HG03039 (cell line): ENCODE data around the gene RLN1.
"Not testable (repeated sequence)": the region's sequence is repeated elsewhere in the genome, so short reads cannot be mapped to it uniquely, and the experiment has no call there.

ENCODE experiments used
- ATAC-seq: cut with Tn5 transposase; IDR thresholded peaks from one replicate; pipeline ENCODE4 v1.9.1; 2021; ENCODE audit warnings: mild to moderate bottlenecking, moderate library complexity; ENCODE audit not compliant: unreplicated experiment

Gene RLN1

GRCh38 chr9:5326187-5326586 lies 13.5 kb downstream of the RLN1 start:
- ATAC-seq = no peak

- ATAC-seq = not testable (repeated sequence)
These were observed 18.1 kb downstream of the RLN1 start for GRCh38 chr9:5321601-5322000.

GRCh38 chr9:5321058-5321457 lies 18.6 kb downstream of the RLN1 start:
- ATAC-seq = no peak

- not testable (repeated sequence) for ATAC-seq
These were observed 23.3 kb downstream of the RLN1 start for GRCh38 chr9:5316406-5316805.

- ATAC-seq = no peak
These were observed 24.3 kb downstream of the RLN1 start for GRCh38 chr9:5315187-5315923.

GRCh38 chr9:5310851-5311250 lies 28.8 kb downstream of the RLN1 start:
- no peak for ATAC-seq

GRCh38 chr9:5305741-5306140 lies 33.9 kb downstream of the RLN1 start:
- ATAC-seq = no peak

GRCh38 chr9:5303840-5304795 lies 35.6 kb downstream of the RLN1 start, which contains the start of gene RLN2:
Gene RLN2, minus strand, starts transcription at chr9:5304716. Its CDS starts 136 bp downstream, at chr9:5304580.
- ATAC-seq = peak; percentile 99

- ATAC-seq = no peak
These were observed 38.1 kb downstream of the RLN1 start for GRCh38 chr9:5301544-5301943.

- no peak for ATAC-seq
These were observed 47.5 kb downstream of the RLN1 start for GRCh38 chr9:5292141-5292540.

- no peak for ATAC-seq
These were observed 51.1 kb downstream of the RLN1 start for GRCh38 chr9:5288591-5288990.

GRCh38 chr9:5286262-5286661 lies 53.4 kb downstream of the RLN1 start:
- ATAC-seq = no peak
